Measurements from ENCODE around the gene FMN2. TPM values are rescaled to one million over a fixed set of nuclear protein-coding genes. Genes with fewer than 3 reads are reported as not detected.

The FMN2 gene
- total RNA-seq, 1 experiment from 2014 or later: not detected

GRCh38 chr1:240465531-240465940, 373.9 kb downstream of the FMN2 start:
- H3K27me3 Mint-ChIP-seq (ENCODE audit: insufficient read depth, unreplicated experiment): no peaks in the 10 kb centered on the region
- ChIA-PET CTCF (no interaction called here), POLR2A (no interaction called here)
- Histone ChIP-seq H3K9me3 (no peaks in the 10 kb centered on the region), H3K36me3 (ENCODE audit: control insufficient read depth, insufficient read depth, low read length) (no peaks in the 10 kb centered on the region), H3K4me3 (ENCODE audit: low read depth, low read length) (no peak overlapping the region), H3K4me1 (no peaks in the 10 kb centered on the region), H3K27me3 (replicated peaks; ENCODE audit: control insufficient read depth, insufficient read depth, low read length) (no peaks in the 10 kb centered on the region)
- no peaks in the 10 kb centered on the region for H3K9me3 Mint-ChIP-seq (ENCODE audit: unreplicated experiment)
- H3K36me3 Mint-ChIP-seq (ENCODE audit: insufficient read depth, unreplicated experiment): no peaks in the 10 kb centered on the region
- no TSS peak for BruUV-seq (replicated peaks)
- intact Hi-C loops (cut with micrococcal nuclease; ENCODE audit: unreplicated experiment): no loop called here
- H3K27ac Mint-ChIP-seq (ENCODE audit: unreplicated experiment): peak overlapping the region; percentile 33
- DNase-seq: no peak
- TF ChIP-seq, protein P1, sequence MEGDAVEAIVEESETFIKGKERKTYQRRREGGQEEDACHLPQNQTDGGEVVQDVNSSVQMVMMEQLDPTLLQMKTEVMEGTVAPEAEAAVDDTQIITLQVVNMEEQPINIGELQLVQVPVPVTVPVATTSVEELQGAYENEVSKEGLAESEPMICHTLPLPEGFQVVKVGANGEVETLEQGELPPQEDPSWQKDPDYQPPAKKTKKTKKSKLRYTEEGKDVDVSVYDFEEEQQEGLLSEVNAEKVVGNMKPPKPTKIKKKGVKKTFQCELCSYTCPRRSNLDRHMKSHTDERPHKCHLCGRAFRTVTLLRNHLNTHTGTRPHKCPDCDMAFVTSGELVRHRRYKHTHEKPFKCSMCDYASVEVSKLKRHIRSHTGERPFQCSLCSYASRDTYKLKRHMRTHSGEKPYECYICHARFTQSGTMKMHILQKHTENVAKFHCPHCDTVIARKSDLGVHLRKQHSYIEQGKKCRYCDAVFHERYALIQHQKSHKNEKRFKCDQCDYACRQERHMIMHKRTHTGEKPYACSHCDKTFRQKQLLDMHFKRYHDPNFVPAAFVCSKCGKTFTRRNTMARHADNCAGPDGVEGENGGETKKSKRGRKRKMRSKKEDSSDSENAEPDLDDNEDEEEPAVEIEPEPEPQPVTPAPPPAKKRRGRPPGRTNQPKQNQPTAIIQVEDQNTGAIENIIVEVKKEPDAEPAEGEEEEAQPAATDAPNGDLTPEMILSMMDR (IDR thresholded peaks at IDR 0.05; ENCODE audit: insufficient read depth in 1 of 2, low read depth in 1 of 2, low read length in 1 of 2, severe bottlenecking in 1 of 2, unreplicated experiment in 1 of 2): no peak
- peaks cover 6% of the 10 kb centered on the region for H3K4me1 Mint-ChIP-seq (ENCODE audit: low read depth, unreplicated experiment)
- no peak overlapping the region for H3K4me3 Mint-ChIP-seq (ENCODE audit: unreplicated experiment)

GRCh38 chr1:240466509-240466908, 374.8 kb downstream of the FMN2 start:
- Mint-ChIP-seq H3K36me3 (ENCODE audit: insufficient read depth, unreplicated experiment) (no peaks in the 10 kb centered on the region), H3K9me3 (ENCODE audit: unreplicated experiment) (no peaks in the 10 kb centered on the region), H3K27ac (ENCODE audit: unreplicated experiment) (no peak overlapping the region), H3K27me3 (ENCODE audit: insufficient read depth, unreplicated experiment) (no peaks in the 10 kb centered on the region), H3K4me1 (ENCODE audit: low read depth, unreplicated experiment) (peaks cover 6% of the 10 kb centered on the region), H3K4me3 (ENCODE audit: unreplicated experiment) (no peak overlapping the region)
- CTCF ChIA-PET: no interaction called here
- Histone ChIP-seq H3K4me1 (no peaks in the 10 kb centered on the region), H3K4me3 (ENCODE audit: low read depth, low read length) (no peak overlapping the region), H3K9me3 (no peaks in the 10 kb centered on the region), H3K27me3 (replicated peaks; ENCODE audit: control insufficient read depth, insufficient read depth, low read length) (no peaks in the 10 kb centered on the region), H3K36me3 (ENCODE audit: control insufficient read depth, insufficient read depth, low read length) (no peaks in the 10 kb centered on the region)
- intact Hi-C loops (cut with micrococcal nuclease; ENCODE audit: unreplicated experiment): no loop called here
- no TSS peak for BruUV-seq (replicated peaks)
- DNase-seq: no peak
- POLR2A ChIA-PET: no interaction called here
- TF ChIP-seq, protein P1 (IDR thresholded peaks at IDR 0.05; ENCODE audit: insufficient read depth in 1 of 2, low read depth in 1 of 2, low read length in 1 of 2, severe bottlenecking in 1 of 2, unreplicated experiment in 1 of 2): no peak

DNA sequence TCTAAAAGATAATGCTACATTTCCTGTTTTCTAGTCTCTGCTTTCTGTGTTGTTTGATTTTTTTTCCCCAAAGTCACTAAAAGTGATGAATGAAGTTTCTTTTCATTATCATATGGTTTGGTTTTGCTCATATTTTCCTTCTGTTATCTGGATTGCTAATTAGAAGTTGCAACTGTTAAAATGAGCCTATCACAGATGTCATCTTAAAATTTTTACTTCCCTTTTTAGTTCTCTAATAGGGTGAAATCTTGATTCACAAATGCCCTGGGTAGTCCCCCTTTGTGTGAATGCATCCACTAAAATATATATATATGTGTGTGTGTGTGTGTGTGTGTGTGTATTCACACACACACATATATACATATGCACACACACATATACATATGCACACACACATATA, 376.2 kb downstream of the FMN2 start:
- no peaks in the 10 kb centered on the region for H3K9me3 Mint-ChIP-seq (ENCODE audit: unreplicated experiment)
- no peak for DNase-seq
- Histone ChIP-seq H3K9me3 (no peaks in the 10 kb centered on the region), H3K27me3 (replicated peaks; ENCODE audit: control insufficient read depth, insufficient read depth, low read length) (no peaks in the 10 kb centered on the region), H3K4me3 (ENCODE audit: low read depth, low read length) (no peak overlapping the region), H3K36me3 (ENCODE audit: control insufficient read depth, insufficient read depth, low read length) (no peaks in the 10 kb centered on the region), H3K4me1 (peaks cover under 1% of the 10 kb centered on the region)
- no peak overlapping the region for H3K4me3 Mint-ChIP-seq (ENCODE audit: unreplicated experiment)
- BruUV-seq (replicated peaks): no TSS peak
- H3K36me3 Mint-ChIP-seq (ENCODE audit: insufficient read depth, unreplicated experiment): no peaks in the 10 kb centered on the region
- H3K27me3 Mint-ChIP-seq (ENCODE audit: insufficient read depth, unreplicated experiment): no peaks in the 10 kb centered on the region
- CTCF ChIA-PET: no interaction called here
- intact Hi-C loops (cut with micrococcal nuclease; ENCODE audit: unreplicated experiment): no loop called here
- peaks cover 6% of the 10 kb centered on the region for H3K4me1 Mint-ChIP-seq (ENCODE audit: low read depth, unreplicated experiment)
- POLR2A ChIA-PET: no interaction called here
- H3K27ac Mint-ChIP-seq (ENCODE audit: unreplicated experiment): no peak overlapping the region
- TF ChIP-seq, protein P1 (IDR thresholded peaks at IDR 0.05; ENCODE audit: insufficient read depth in 1 of 2, low read depth in 1 of 2, low read length in 1 of 2, severe bottlenecking in 1 of 2, unreplicated experiment in 1 of 2): no peak
